Measurements from ENCODE around the gene CCT7. TPM values are rescaled to one million over a fixed set of nuclear protein-coding genes. Genes with fewer than 3 reads are reported as not detected.

Gene CCT7
- total and polyA plus RNA-seq, 2 of the 8 experiments (the other 6 are each of a cell fraction or from before 2014, with no cell fraction given), result 440 to 474 TPM

GRCh38 chr2:73286134-73286655 is 52.1 kb downstream of the CCT7 start:
- Histone ChIP-seq H2AFZ (ENCODE audit: low read length) (no peak overlapping the region), H4K91ac (replicated peaks; ENCODE audit: insufficient read length, low read length) (no peak overlapping the region), H3K4me2 (ENCODE audit: insufficient read depth in 1 of 2, low read depth in 2 of 2, low read length in 2 of 2) (no peak overlapping the region), H3K79me1 (ENCODE audit: low read depth, low read length) (peaks cover 7% of the 10 kb centered on the region), H4K5ac (ENCODE audit: insufficient read length, low read depth, low read length) (no peak overlapping the region), H3K27me3 (replicated peaks in 1 of 4; ENCODE audit: control insufficient read depth in 3 of 4, extremely low read depth in 1 of 4, insufficient read depth in 3 of 4, low read length in 3 of 4) (peaks cover 3 to 30% (median 23%) of the 10 kb centered on the region in 4 experiments), H3K14ac (ENCODE audit: insufficient read length) (no peak overlapping the region), H3K23ac (ENCODE audit: insufficient read length) (no peak overlapping the region), H3K4me1 (replicated peaks in 1 of 4; ENCODE audit: control insufficient read depth in 3 of 4, insufficient read depth in 4 of 4, low read length in 3 of 4) (peaks cover 5 to 13% (median 9%) of the 10 kb centered on the region in 4 experiments), H2BK15ac (ENCODE audit: low read length) (peak overlapping the region; percentile 4; the same call in 1 of the 2 replicates), H3K18ac (ENCODE audit: extremely low read depth, low read length) (no peak overlapping the region), H2BK120ac (replicated peaks; ENCODE audit: low read depth, low read length) (no peak overlapping the region), H2BK12ac (ENCODE audit: low read depth, low read length) (peak overlapping the region; percentile 12; the same call in 1 of the 2 replicates), H3K4ac (replicated peaks; ENCODE audit: insufficient read length, low read depth, low read length) (no peak overlapping the region), H3K79me2 (ENCODE audit: control insufficient read depth in 1 of 2, insufficient read depth in 2 of 2, low read length in 2 of 2) (peaks cover 0 to 18% of the 10 kb centered on the region in 2 experiments; a peak in 2 of 4 replicates), H2BK20ac (ENCODE audit: low read length) (no peak overlapping the region), H3K56ac (replicated peaks; ENCODE audit: insufficient read length, low read depth, low read length) (no peak overlapping the region), H4K8ac (ENCODE audit: extremely low read depth, insufficient read depth, low read length) (no peak overlapping the region), H2BK5ac (ENCODE audit: low read depth, low read length) (no peak overlapping the region), H3K9me3 (ENCODE audit: insufficient read depth in 2 of 2, low read depth in 1 of 2, low read length in 1 of 2) (no peaks in the 10 kb centered on the region), H3K9ac (replicated peaks in 1 of 4; ENCODE audit: extremely low read depth in 1 of 4, low read depth in 3 of 4, low read length in 3 of 4) (no peak overlapping the region), H3K27ac (ENCODE audit: low read depth, low read length) (no peak overlapping the region), H3K23me2 (ENCODE audit: low read depth, low read length) (peaks cover 17% of the 10 kb centered on the region), H3K36me3 (ENCODE audit: control insufficient read depth in 2 of 4, insufficient read depth in 4 of 4, low read length in 3 of 4) (no peaks in the 10 kb centered on the region), H3K4me3 (ENCODE audit: extremely low read depth in 1 of 4, insufficient read depth in 2 of 4, low read depth in 3 of 4, low read length in 4 of 4) (no peak overlapping the region), H2AK5ac (ENCODE audit: low read depth, low read length) (0 out of 2 replicates have a peak overlapping the region, but pooled peaks have one; percentile 54), H4K20me1 (replicated peaks in 1 of 2; ENCODE audit: control insufficient read depth in 1 of 2, insufficient read depth in 2 of 2, low read length in 2 of 2) (peaks cover 6 to 13% of the 10 kb centered on the region in 2 experiments)
- WGBS, 2 experiments (ENCODE audit: extremely low coverage in 1 of 2, insufficient coverage in 1 of 2, insufficient read length in 1 of 2, insufficient replicate concordance in 2 of 2, low coverage in 1 of 2, low lambda C conversion rate in 2 of 2, missing lambda C conversion rate in 1 of 2), result 80% methylated on average over 3 of the region's 3 CpGs; no CpG with 5 or more reads in 1 of the 2 experiments
- ChIA-PET POLR2A (ENCODE audit: partially characterized antibody) (interaction anchor here (0.9 to 1.1 kb wide), 2 partner anchors 18 to 94 kb away, joined by 3 read pairs; no protein-coding TSS in a partner anchor), CTCF (ENCODE audit: partially characterized antibody) (interaction anchor here (1.0 to 2.4 kb wide), 7 partner anchors 11 to 74 kb away, joined by 3 to 9 read pairs (median 5); no protein-coding TSS in a partner anchor)
- FAIRE-seq, result no peak
- TF ChIP-seq TAF1 (IDR thresholded peaks at IDR 0.05; ENCODE audit: low read depth, low read length), result no peak
- no peak for TF ChIP-seq CHD1 (IDR thresholded peaks at IDR 0.05; ENCODE audit: low read depth, low read length)
- TF ChIP-seq GABPA (IDR thresholded peaks at IDR 0.05; ENCODE audit: borderline replicate concordance, insufficient read depth, low read length), result no peak
- no peak for DNase-seq (ENCODE audit: low read depth in 1 of 2, low spot score in 2 of 2)

Data from H1 (cell line).